GM18861 (cell line): ENCODE data around the gene ZNF282.
"Not testable (repeated sequence)": the region's sequence is repeated elsewhere in the genome, so short reads cannot be mapped to it uniquely, and the experiment has no call there.

Source experiments
- ATAC-seq: cut with Tn5 transposase; IDR thresholded peaks from one replicate; pipeline ENCODE4 v1.9.1; 2021; ENCODE audit not compliant: unreplicated experiment

Gene ZNF282

DNA sequence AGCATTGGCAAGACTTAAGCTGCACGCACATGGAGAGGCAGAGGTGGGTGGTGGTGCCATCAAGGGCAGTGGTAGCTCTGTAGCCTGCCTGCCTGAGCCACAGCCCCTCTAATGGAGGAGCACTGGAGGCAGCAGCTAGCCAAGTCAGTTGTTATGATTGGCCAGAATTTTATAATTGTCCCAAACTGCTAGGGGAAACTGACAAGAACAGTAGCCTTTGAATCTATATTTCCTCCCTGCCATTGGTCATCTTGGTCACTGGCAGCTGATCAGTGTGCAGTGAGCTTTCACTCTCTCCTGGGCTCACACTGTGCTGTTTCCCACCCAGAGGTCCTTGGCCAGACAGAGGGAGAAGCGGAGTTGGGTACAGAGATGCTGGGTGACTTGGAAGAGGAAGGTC, 57.0 kb downstream of the ZNF282 start:
- ATAC-seq: no peak

DNA sequence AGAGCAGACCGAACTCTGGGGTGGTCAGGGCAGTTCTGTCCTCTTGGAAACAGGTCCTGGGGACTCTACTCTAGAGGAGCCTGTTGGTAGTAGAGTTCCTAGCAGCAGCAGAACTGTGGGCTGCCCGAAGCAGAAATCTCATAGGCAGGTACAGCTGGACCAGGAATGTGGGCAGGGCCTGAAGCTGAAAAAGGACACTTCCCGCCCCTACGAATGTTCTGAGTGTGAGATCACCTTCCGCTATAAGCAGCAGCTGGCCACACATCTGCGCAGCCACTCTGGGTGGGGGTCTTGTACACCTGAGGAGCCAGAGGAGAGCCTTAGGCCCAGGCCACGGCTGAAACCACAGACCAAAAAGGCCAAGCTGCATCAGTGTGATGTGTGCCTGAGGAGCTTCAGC, 58.3 kb downstream of the ZNF282 start:
- no peak for ATAC-seq

DNA sequence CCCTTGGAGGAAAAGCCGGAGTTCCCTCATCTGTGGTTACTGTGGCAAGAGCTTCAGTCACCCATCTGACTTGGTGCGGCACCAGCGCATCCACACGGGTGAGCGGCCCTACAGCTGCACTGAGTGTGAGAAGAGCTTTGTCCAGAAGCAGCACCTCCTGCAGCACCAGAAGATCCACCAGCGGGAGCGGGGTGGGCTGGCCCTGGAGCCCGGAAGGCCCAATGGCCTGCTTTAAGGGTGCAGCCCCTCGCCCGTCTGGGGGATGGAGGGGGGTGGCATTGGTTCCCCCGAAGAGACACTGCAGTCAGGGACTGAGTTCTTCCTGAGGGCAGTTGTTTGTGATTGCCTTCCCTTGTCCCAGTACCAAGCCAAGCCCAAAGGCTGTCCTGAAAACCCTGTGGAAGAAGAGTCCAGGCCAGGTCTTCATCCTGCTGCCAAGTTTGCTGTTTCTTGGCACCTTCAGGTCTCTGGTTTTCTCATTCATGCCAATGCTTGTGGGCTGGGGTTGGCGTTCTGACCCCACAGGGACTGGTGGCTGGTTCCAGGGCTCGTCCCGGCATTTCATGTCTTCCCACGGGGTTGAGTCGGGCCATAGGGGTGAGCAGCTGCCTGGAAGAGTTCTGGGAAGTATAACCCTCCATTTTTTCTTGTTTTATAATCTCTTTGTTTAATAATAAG, 59.0 kb downstream of the ZNF282 start:
- ATAC-seq: no peak

DNA sequence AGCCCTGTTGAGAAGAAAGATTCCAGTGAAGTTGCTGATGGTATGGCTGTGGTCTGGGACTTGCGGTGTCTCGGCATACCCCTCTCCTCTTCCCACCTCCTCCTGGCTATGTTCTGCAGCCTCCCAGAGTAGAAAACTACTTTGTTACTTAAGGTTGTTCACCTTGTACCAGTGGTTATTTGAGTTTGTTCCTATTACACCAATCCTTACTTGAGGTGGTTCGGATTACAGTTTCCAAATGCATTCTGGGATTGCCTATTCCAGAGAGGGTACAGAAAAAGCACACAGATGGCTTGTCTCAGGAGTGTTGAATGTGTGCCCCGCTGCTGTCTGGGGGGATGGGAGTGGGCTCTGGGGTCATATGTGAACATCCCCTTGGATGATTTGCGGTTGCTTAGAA, 59.8 kb downstream of the ZNF282 start:
- no peak for ATAC-seq

DNA sequence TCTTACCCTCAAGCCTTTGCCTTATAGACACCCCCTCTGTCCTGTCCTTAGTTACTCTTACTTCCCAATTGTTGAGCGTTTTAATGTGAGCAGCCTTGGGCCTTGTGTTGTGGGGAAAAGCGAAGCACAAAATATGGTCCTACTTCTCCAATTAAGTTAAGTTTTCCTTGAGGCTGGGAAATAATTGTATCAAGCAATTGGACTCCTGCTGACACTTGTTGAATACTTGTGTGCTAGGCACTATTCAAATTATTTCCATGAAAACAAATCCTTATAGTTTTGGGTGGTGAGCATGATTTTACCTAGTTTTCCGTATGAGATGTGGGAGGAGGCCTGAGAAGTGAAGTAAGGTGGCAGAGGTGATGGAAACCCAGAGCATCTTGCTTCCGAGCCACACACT, 61.2 kb downstream of the ZNF282 start:
- no peak for ATAC-seq

DNA sequence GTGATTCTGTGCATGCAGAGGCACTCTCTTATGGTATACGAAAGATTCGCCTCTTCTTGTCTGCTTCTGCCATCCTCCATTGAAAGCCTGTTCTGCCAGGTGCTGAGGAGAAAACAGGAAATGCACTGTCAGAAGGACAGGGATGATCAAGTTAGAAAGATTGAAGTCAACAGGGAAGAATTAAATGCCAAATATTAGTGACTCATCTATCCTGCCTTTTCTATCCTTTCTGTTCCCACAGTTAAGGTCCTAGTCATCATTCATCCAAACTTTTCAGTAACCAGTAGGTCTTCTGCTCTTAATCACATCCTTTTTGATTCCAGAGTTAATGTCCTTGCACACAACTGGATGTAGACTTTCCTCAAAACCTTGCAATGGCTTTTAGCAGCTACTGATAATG, 61.8 kb downstream of the ZNF282 start:
- no peak for ATAC-seq

DNA sequence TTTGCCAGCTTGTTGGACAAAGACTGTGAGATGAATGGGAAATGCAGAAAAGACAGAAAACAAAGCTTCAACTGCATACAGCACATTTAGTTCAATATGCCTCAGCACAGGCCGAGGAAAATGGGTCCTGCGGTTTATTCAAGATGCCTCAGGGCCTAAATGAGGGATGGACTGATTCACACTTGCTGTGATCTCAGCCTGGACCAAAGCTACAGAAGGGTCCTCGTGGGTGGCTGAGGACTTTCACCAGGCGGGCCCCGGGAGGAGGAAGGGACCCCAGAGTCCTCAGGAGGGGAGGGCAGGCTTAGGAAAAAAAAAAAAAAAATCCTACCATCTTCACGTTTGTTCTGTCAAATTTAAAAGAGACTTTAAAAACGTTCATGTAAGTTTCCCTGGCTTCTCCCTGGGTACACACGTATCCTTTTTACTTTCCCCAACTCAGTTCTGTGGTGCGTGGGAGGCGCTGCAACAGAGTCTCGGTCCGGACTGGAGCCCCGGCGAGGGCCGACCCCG, 66.0 kb downstream of the ZNF282 start:
- no peak for ATAC-seq

DNA sequence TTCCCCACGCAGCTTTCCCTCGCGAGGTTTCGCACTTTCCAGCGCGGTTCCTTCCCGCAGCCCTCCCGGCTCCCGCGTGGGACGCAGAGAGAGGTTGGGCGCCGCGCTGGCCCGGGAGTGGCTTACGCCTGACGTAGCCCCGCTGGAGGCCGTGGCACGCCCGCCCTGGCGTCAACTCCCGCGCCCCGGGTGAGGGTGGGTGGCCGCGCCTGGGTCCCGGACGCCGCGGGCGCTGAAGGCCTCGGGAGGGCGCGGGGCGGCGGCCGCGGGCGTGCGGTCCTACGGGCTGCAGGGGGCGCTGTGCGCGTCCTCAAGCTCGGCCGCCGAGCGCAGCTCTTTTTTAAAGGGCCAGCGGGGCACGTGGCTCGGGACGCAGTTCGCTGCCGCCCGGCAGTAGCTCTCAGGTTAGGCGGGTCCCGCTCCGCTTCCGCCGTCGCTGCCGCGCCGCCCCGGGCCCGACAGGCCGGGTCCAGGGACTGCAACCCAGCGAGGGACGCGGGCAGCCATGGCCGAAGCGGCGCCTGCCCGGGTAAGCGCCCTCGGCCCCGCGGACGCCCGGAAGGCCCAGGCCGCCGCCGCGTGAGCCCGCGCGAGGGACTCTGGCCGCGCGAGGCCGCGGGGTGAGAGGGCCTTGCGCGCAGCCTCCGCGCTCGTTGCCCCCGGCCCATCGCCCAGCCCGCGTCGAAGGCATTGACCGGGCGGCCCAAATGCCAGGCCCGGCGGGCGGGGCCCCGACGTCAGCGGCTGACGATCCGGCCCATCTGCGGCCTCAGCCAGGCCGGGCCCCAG, 66.7 kb downstream of the ZNF282 start, which contains the start of gene ZNF783:
Gene ZNF783, plus strand, starts transcription at position 368 of the 789 bp plus-strand sequence. Its CDS starts 138 bp downstream, at position 506.
- ATAC-seq: peak; percentile 78

DNA sequence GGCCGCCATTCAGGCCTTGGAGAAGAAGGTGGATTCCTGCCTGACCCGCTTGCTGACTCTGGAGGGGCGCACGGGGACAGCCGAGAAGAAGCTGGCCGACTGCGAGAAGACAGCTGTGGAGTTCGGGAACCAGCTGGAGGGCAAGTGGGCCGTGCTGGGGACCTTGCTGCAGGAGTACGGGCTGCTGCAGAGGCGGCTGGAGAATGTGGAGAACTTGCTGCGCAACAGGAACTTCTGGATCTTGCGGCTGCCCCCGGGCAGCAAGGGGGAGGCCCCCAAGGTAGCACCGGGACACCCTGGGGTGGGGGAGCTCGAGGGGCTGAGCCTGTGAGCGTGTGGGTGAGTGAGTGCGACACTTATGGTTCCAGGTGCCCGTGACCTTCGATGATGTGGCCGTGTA, 71.1 kb downstream of the ZNF282 start:
- ATAC-seq: no peak

DNA sequence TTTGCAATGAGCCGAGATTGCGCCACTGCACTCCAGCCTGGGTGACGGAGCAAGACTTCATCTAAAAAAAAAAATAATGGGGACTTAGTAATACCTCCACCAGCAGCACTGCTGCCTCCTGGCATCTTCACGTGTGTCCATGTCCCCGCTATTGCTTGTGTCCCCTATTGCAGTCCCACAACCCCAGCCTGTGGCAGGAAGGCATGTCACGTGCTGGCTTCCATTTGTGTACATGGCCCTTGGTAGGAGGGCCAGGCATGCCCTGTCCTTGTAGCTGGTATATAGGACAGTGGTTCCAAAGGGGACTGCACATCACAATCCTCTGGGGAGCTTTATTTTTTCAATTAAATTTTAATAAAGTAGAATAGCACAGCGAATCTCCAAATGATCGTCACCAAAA, 72.4 kb downstream of the ZNF282 start:
- no peak for ATAC-seq

DNA sequence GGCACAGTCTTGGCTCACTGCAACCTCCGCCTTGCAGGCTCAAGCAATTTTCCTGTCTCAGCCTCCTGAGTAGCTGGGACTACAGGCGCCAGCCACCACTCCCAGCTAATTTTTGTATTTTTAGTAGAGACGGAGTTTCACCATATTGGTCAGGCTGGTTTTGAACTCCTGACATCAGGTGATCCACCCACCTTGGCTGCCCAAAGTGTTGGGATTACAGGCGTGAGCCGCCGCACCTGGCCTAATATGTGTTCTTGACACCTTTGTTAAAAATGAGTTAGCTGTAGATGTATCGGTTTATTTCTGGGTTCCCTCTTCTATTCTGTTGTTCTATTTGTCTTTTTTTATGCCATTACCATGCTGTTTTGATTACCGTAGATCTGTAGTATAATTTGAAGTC, 79.1 kb downstream of the ZNF282 start:
- ATAC-seq: not testable (repeated sequence)
